Right lobe of liver (tissue), 6 donors: Measurements from ENCODE around the gene HEXIM2. TPM values are rescaled to one million over a fixed set of nuclear protein-coding genes. Genes with fewer than 3 reads are reported as not detected.
A peak's percentile ranks its signal among the peaks of the same experiment; 100 is the strongest.

Experiments
- ATAC-seq, 4 donors: fragments of 200-7000 bp; cut with Tn5 transposase; one replicate each; pipeline ENCODE4 v1.9.1; 2020; ENCODE audit warnings: mild to moderate bottlenecking in 4 of 4, moderate library complexity in 4 of 4
- DNase-seq, 3 donors: peaks; one replicate each; pipeline ENCODE4 v3.0.0-alpha.2; 2020
- H3K27ac ChIP-seq, 3 donors: fragments of 200-600 bp; one replicate each; pipeline ENCODE4 v1.8.0; 2022
- H3K27me3 ChIP-seq, 2 donors: fragments of 200-600 bp; one replicate each; pipeline ENCODE4 v1.8.0; 2022
- H3K36me3 ChIP-seq, 4 donors: fragments of 200-600 bp; sonication (generic) in 1 of 4; one replicate each; pipeline versions ENCODE4 v1.5.1 to v1.8.0; 2017 to 2022; ENCODE audit warnings: control low read depth in 1 of 4
- H3K4me1 ChIP-seq, 4 donors: fragments of 200-600 bp; sonication (generic) in 1 of 4; one replicate each; pipeline versions ENCODE4 v1.5.1 to v1.8.0; 2017 to 2022; ENCODE audit warnings: control low read depth in 1 of 4
- H3K4me3 ChIP-seq, 3 donors: fragments of 200-600 bp; one replicate each; pipeline ENCODE4 v1.8.0; 2022
- H3K9me3 ChIP-seq, 4 donors: fragments of 200-600 bp; sonication (generic) in 1 of 4; one replicate each; pipeline versions ENCODE4 v1.5.1 to v1.8.0; 2017 to 2022; ENCODE audit warnings: control low read depth in 1 of 4
- CTCF ChIP-seq, 4 donors: fragments of 200-600 bp in 3 of 4; fragments of 450-650 bp in 1 of 4; IDR thresholded peaks; one replicate each; pipeline versions ENCODE4 v1.5.1 to v1.8.0; 2016 to 2022; ENCODE audit warnings: antibody characterized with exemption in 4 of 4, mild to moderate bottlenecking in 2 of 4
- POLR2A ChIP-seq: fragments of 450-650 bp; IDR thresholded peaks from one replicate; pipeline ENCODE4 v1.6.1; 2017; ENCODE audit warnings: antibody characterized with exemption, mild to moderate bottlenecking
- WGBS: methylation state at CpG from one replicate; pipeline ENCODE4 v1.1.6; 2018; ENCODE audit warnings: low coverage, low lambda C conversion rate; ENCODE audit not compliant: insufficient coverage; ENCODE audit errors: missing lambda C conversion rate; 5-methylcytosine and 5-hydroxymethylcytosine counted together
- intact Hi-C, 2 donors: fragments of 100-400 bp; cut with DNase I; formaldehyde crosslinking; loops; one replicate each; pipeline versions ENCODE4 v1.11.2 to v1.14.1; 2022
- total RNA-seq, 6 experiments: library from RNA; depleted of rRNA in 2 of 6; stranded (reverse); fragments of >200 nt in 2 of 6; fragmentation: NEBNext Ultra II Directional in 3 of 6; extraction: Animal tissue kit (Norgen Biotek cat#: 25700) in 3 of 6; gene quantifications; one replicate each; pipeline versions ENCODE4 v1.1.0 to v1.2.4, GENCODE V29; 2016 to 2023
- donor health status: DM: no; HTN: yes; CAD: no.
- donor health status: DM: no; HTN: no; CAD: no.
- donor health status: DM: no; HTN: no; CAD: no.
- donor health status: DM: no; HTN: yes; CAD: no.
- donor health status: DM: no; HTN: yes; CAD: no.

Gene HEXIM2
- total RNA-seq, 6 experiments from 2014 or later = 2.6 to 13.5 (median 5.4) TPM

GRCh38 chr17:45195424-45195823, 33.7 kb downstream of the HEXIM2 start:
- intact Hi-C loops = loop anchor here (5.0 kb wide), 2 partner anchors 33 to 58 kb away; partner anchors contain the start of genes ACBD4 (in 1 of the 2) and HEXIM2 (in 1 of the 2)

GRCh38 chr17:45197108-45197507, 35.4 kb downstream of the HEXIM2 start:
- TF ChIP-seq POLR2A = no peak
- no peak for TF ChIP-seq CTCF (IDR thresholded peaks at IDR 0.05)
- Histone ChIP-seq H3K9me3 (no peaks in the 10 kb centered on the region), H3K27ac (no peak overlapping the region), H3K27me3 (no peaks in the 10 kb centered on the region), H3K4me3 (no peak overlapping the region), H3K36me3 (no peaks in the 10 kb centered on the region), H3K4me1 (peaks cover 0 to 23% (median 8%) of the 10 kb centered on the region in 4 donors)
- 81% methylated on average over 6 of the region's 6 CpGs for WGBS
- no peak for ATAC-seq
- intact Hi-C loops = loop anchor here (5.0 kb wide), 2 partner anchors 35 to 60 kb away; partner anchors contain the start of genes ACBD4 (in 1 of the 2) and HEXIM2 (in 1 of the 2)
- no peak for DNase-seq

More at GRCh38 chr17:45195424-45195823, 33.7 kb downstream of the HEXIM2 start:
- ATAC-seq (no peak), DNase-seq (no peak)
- TF ChIP-seq CTCF (IDR thresholded peaks at IDR 0.05) (no peak), POLR2A (no peak)
- Histone ChIP-seq H3K27ac (no peak overlapping the region), H3K4me3 (no peak overlapping the region), H3K9me3 (no peaks in the 10 kb centered on the region), H3K27me3 (no peaks in the 10 kb centered on the region), H3K36me3 (no peaks in the 10 kb centered on the region), H3K4me1 (peaks cover 0 to 36% (median 16%) of the 10 kb centered on the region in 4 donors)

GRCh38 chr17:45197555-45198334, 36.1 kb downstream of the HEXIM2 start:
- H3K27ac ChIP-seq = peak overlapping the region in 2 of 3 donors; percentile 40 to 47
- 2% methylated on average over 3 of the region's 16 CpGs for WGBS
- no peak overlapping the region for H3K4me3 ChIP-seq
- no peaks in the 10 kb centered on the region for H3K27me3 ChIP-seq
- no peaks in the 10 kb centered on the region for H3K9me3 ChIP-seq
- intact Hi-C loops = loop anchor here (5.0 kb wide), 2 partner anchors 35 to 60 kb away; partner anchors contain the start of genes ACBD4 (in 1 of the 2) and HEXIM2 (in 1 of the 2)
- peaks cover 0 to 17% (median 8%) of the 10 kb centered on the region in 4 donors for H3K4me1 ChIP-seq
- H3K36me3 ChIP-seq = no peaks in the 10 kb centered on the region
- peak; percentile 96 to 99 (median 98) for ATAC-seq
- TF ChIP-seq CTCF (IDR thresholded peaks at IDR 0.05) (peak; percentile 99 to 100 (median 100)), POLR2A (no peak)
- DNase-seq = peak; percentile 94 to 95 (median 95)

- intact Hi-C loops = no loop called here
- Histone ChIP-seq H3K36me3 (no peaks in the 10 kb centered on the region), H3K4me3 (no peak overlapping the region), H3K27me3 (no peaks in the 10 kb centered on the region), H3K27ac (no peak overlapping the region), H3K4me1 (peaks cover 0 to 13% (median 3%) of the 10 kb centered on the region in 4 donors), H3K9me3 (no peaks in the 10 kb centered on the region)
- WGBS = 61% methylated on average over 4 of the region's 9 CpGs
- DNase-seq (no peak), ATAC-seq (no peak)
- no peak for TF ChIP-seq CTCF (IDR thresholded peaks at IDR 0.05)
- no peak for TF ChIP-seq POLR2A
Observed at GRCh38 chr17:45200701-45201100, 39.0 kb downstream of the HEXIM2 start.
